Measurements from ENCODE around the gene ERI3.

Gene ERI3

DNA sequence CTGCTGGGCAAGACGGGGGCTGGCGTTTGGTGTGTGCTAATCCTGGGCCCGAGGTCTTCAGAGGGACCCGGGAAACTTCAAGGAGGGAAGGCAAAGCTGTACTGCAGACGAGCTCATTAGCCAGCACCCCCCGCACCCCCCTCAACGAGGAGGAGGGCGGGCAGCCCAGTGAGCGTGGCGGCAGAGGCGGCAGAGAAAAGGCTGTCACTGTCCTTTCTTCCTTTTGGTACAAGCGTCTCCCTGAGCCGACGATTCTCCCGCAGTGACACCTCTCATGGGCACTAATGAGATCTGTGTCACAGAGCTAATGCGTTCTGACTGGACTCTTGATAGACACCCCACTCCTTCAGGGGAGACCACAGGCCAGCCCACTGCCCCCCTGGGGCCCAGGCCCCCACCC, 112.3 kb downstream of the ERI3 start:
- no peaks in the 10 kb centered on the region for H3K36me3 Mint-ChIP-seq (ENCODE audit: low read depth)
- peaks cover 4% of the 10 kb centered on the region for H3K4me1 Mint-ChIP-seq (ENCODE audit: low read depth)
- no peaks in the 10 kb centered on the region for H3K9me3 Mint-ChIP-seq
- no peak overlapping the region for H3K4me3 Mint-ChIP-seq
- no peaks in the 10 kb centered on the region for H3K27me3 Mint-ChIP-seq (ENCODE audit: low read depth)
- H3K27ac Mint-ChIP-seq: no peak overlapping the region
- no peak for DNase-seq (ENCODE audit: low spot score)

GRCh38 chr1:44240802-44241671, 114.0 kb downstream of the ERI3 start:
- Mint-ChIP-seq H3K9me3 (no peaks in the 10 kb centered on the region), H3K4me3 (no peak overlapping the region), H3K36me3 (ENCODE audit: low read depth) (no peaks in the 10 kb centered on the region), H3K4me1 (ENCODE audit: low read depth) (peaks cover 4% of the 10 kb centered on the region), H3K27me3 (ENCODE audit: low read depth) (no peaks in the 10 kb centered on the region), H3K27ac (no peak overlapping the region)
- no peak for DNase-seq (ENCODE audit: low spot score)

DNA sequence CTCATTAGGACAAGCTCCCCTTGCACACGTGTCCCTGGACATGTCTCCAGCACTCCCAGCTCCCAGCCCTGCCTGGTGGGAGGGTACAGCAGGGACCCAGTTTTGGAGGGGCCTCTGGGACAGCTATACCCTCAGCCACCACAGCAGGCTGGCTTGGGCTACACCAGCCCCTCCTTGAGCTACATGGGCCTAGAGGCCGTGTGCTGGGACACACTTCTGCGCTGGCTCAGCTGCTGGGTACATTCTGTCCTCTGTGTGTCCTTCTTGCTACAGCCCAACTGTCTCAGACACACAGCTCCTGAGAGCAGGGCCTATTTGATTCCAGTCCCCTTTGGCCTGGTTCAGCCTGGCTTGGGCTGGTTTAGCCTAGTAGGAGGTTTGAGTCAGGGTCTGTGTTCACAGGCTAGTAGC, 115.1 kb downstream of the ERI3 start:
- no peak overlapping the region for H3K4me3 Mint-ChIP-seq
- H3K27me3 Mint-ChIP-seq (ENCODE audit: low read depth): no peaks in the 10 kb centered on the region
- peaks cover 4% of the 10 kb centered on the region for H3K4me1 Mint-ChIP-seq (ENCODE audit: low read depth)
- no peaks in the 10 kb centered on the region for H3K36me3 Mint-ChIP-seq (ENCODE audit: low read depth)
- no peaks in the 10 kb centered on the region for H3K9me3 Mint-ChIP-seq
- no peak overlapping the region for H3K27ac Mint-ChIP-seq
- DNase-seq (ENCODE audit: low spot score): no peak

DNA sequence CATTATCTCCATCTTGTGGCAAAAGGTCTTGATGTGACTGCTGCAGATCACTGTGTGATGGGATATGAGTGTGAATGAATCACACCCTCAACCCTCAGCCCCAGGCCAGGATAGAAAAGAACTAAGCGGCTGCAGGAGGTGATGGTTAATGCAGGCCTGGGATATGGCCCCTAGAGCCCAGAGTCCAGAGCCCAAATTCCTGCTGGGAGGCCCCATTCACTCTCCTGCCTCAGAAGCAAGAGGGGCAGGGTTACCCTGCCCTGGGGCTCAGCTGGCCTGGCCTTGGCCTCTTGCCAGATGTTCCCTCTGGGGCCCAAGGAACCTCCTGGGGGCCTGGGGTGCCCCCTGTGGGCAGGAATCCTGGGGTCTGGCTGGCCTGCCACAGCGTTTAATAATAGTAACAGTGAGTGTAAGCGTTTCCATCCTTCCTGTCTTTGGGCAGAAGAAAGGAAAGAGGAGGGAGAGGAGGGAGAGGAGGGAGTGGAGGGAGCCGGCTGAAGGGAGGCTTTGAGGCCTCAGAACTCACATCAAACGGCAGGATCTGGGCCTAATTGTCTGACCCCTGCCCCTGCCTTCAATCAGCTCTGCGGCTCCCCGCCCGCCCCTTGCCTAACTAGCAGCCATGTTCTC, 115.6 kb downstream of the ERI3 start:
- DNase-seq (ENCODE audit: low spot score): no peak
- Mint-ChIP-seq H3K27me3 (ENCODE audit: low read depth) (no peaks in the 10 kb centered on the region), H3K36me3 (ENCODE audit: low read depth) (no peaks in the 10 kb centered on the region), H3K4me3 (no peak overlapping the region), H3K9me3 (no peaks in the 10 kb centered on the region), H3K27ac (no peak overlapping the region), H3K4me1 (ENCODE audit: low read depth) (peaks cover 4% of the 10 kb centered on the region)

DNA sequence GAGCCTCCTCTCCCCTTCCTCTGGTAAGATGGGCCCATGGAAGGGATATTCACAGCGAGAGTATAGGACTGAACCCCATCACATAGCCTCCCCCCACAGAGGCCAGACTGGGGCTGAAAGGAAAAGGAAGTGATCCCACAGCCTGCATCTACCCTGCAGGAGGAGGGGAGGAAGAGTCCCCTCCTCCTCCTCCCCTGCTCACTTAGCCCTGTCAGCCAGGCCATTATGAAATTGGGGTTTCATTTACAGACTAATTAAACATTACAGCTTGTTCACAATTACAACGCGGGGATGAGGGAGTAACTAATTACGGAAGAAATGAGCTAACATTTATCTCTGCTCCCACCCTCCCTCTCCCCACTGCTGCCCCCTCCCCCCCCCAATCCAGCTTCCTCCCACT, 116.4 kb downstream of the ERI3 start:
- no peak for DNase-seq (ENCODE audit: low spot score)
- H3K27me3 Mint-ChIP-seq (ENCODE audit: low read depth): no peaks in the 10 kb centered on the region
- H3K4me1 Mint-ChIP-seq (ENCODE audit: low read depth): peaks cover 4% of the 10 kb centered on the region
- no peaks in the 10 kb centered on the region for H3K9me3 Mint-ChIP-seq
- H3K27ac Mint-ChIP-seq: no peak overlapping the region
- no peak overlapping the region for H3K4me3 Mint-ChIP-seq
- H3K36me3 Mint-ChIP-seq (ENCODE audit: low read depth): no peaks in the 10 kb centered on the region

GRCh38 chr1:44237721-44238457, 117.2 kb downstream of the ERI3 start:
- H3K27ac Mint-ChIP-seq: no peak overlapping the region
- no peak overlapping the region for H3K4me3 Mint-ChIP-seq
- no peaks in the 10 kb centered on the region for H3K9me3 Mint-ChIP-seq
- H3K4me1 Mint-ChIP-seq (ENCODE audit: low read depth): peaks cover 4% of the 10 kb centered on the region
- H3K36me3 Mint-ChIP-seq (ENCODE audit: low read depth): no peaks in the 10 kb centered on the region
- peak; percentile 32 for DNase-seq (ENCODE audit: low spot score)
- H3K27me3 Mint-ChIP-seq (ENCODE audit: low read depth): no peaks in the 10 kb centered on the region

DNA sequence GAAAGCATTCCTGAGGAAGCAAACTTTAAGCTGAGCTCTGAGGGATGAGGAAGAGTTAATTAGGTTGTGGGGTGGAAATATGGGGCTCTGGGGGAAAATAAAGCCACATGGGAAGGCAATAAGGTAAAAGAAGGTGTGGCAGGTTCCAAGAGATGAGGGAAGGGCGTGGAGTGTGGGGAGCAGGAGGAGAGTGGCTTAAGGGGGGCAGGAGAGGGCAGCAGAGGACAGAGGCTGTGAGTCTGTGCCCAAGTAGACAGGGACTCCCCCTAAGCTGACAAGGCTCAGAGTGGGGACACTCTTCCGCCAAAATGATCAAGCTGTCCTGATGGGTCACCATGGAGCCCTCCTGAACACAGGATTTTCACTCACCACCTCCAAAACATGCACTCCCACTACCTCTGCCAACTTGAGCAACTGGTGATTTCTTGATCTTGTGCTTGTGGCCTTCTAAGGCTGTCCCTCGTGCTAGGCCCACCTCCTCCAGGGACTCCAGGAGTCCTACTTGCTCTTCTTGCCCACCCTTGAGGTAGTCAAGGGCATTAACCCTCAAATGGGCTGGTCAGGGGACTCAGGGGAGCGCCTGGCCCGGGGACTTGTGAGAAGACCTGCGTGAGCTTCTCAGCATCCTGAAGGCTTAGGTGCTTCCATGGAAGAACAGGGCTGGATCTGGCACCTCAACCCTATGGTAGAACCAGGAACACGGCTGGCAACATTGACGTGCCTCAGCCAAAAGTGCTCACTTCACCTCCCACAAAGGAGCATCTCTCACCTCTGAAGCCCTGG, 118.4 kb downstream of the ERI3 start:
- Mint-ChIP-seq H3K4me1 (ENCODE audit: low read depth) (peaks cover 4% of the 10 kb centered on the region), H3K9me3 (no peaks in the 10 kb centered on the region), H3K27ac (no peak overlapping the region), H3K36me3 (ENCODE audit: low read depth) (no peaks in the 10 kb centered on the region), H3K4me3 (no peak overlapping the region), H3K27me3 (ENCODE audit: low read depth) (no peaks in the 10 kb centered on the region)
- no peak for DNase-seq (ENCODE audit: low spot score)

GRCh38 chr1:44235808-44236207, 119.2 kb downstream of the ERI3 start:
- no peaks in the 10 kb centered on the region for H3K27me3 Mint-ChIP-seq (ENCODE audit: low read depth)
- H3K9me3 Mint-ChIP-seq: no peaks in the 10 kb centered on the region
- H3K4me1 Mint-ChIP-seq (ENCODE audit: low read depth): peaks cover 4% of the 10 kb centered on the region
- no peaks in the 10 kb centered on the region for H3K36me3 Mint-ChIP-seq (ENCODE audit: low read depth)
- DNase-seq (ENCODE audit: low spot score): no peak
- no peak overlapping the region for H3K27ac Mint-ChIP-seq
- H3K4me3 Mint-ChIP-seq: no peak overlapping the region

- Mint-ChIP-seq H3K27me3 (ENCODE audit: low read depth) (no peaks in the 10 kb centered on the region), H3K4me1 (ENCODE audit: low read depth) (peaks cover 4% of the 10 kb centered on the region), H3K36me3 (ENCODE audit: low read depth) (no peaks in the 10 kb centered on the region), H3K9me3 (no peaks in the 10 kb centered on the region), H3K27ac (no peak overlapping the region), H3K4me3 (no peak overlapping the region)
- no peak for DNase-seq (ENCODE audit: low spot score)
Measured at GRCh38 chr1:44233593-44233992, 121.5 kb downstream of the ERI3 start.

DNA sequence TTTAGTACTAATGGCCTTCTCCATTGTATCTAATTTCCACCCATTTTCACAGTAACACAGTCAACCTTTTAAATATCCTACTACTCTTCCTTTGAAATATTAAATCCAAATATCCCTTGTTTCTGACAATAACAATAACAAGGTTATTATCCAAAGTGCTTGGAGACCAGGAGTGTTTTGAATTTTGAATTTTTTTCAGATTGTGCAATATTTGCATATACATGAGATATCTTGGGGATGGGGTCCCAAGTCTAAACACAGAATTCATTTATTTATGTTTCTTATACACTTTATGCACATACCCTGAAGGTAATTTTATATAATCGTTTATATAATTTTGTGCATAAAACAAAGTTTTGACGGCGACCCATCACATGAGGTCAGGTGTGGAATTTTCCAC, 124.3 kb downstream of the ERI3 start:
- Mint-ChIP-seq H3K9me3 (no peaks in the 10 kb centered on the region), H3K27me3 (ENCODE audit: low read depth) (no peaks in the 10 kb centered on the region), H3K27ac (no peak overlapping the region), H3K4me1 (ENCODE audit: low read depth) (no peaks in the 10 kb centered on the region), H3K36me3 (ENCODE audit: low read depth) (no peaks in the 10 kb centered on the region), H3K4me3 (no peak overlapping the region)
- DNase-seq (ENCODE audit: low spot score): no peak

- no peaks in the 10 kb centered on the region for H3K27me3 Mint-ChIP-seq (ENCODE audit: low read depth)
- no peaks in the 10 kb centered on the region for H3K9me3 Mint-ChIP-seq
- H3K36me3 Mint-ChIP-seq (ENCODE audit: low read depth): no peaks in the 10 kb centered on the region
Measured at GRCh38 chr1:44229435-44230167, 125.5 kb downstream of the ERI3 start.

GRCh38 chr1:44228218-44228617, 126.8 kb downstream of the ERI3 start:
- Mint-ChIP-seq H3K4me3 (no peak overlapping the region), H3K27ac (no peak overlapping the region), H3K4me1 (ENCODE audit: low read depth) (no peaks in the 10 kb centered on the region), H3K36me3 (ENCODE audit: low read depth) (no peaks in the 10 kb centered on the region), H3K9me3 (no peaks in the 10 kb centered on the region), H3K27me3 (ENCODE audit: low read depth) (no peaks in the 10 kb centered on the region)
- DNase-seq (ENCODE audit: low spot score): no peak

More at GRCh38 chr1:44229435-44230167, 125.5 kb downstream of the ERI3 start:
- no peak overlapping the region for H3K27ac Mint-ChIP-seq
- DNase-seq (ENCODE audit: low spot score): no peak
- no peaks in the 10 kb centered on the region for H3K4me1 Mint-ChIP-seq (ENCODE audit: low read depth)
- no peak overlapping the region for H3K4me3 Mint-ChIP-seq

GRCh38 chr1:44227211-44227610, 127.8 kb downstream of the ERI3 start:
- DNase-seq (ENCODE audit: low spot score): no peak
- Mint-ChIP-seq H3K27me3 (ENCODE audit: low read depth) (no peaks in the 10 kb centered on the region), H3K9me3 (no peaks in the 10 kb centered on the region), H3K4me1 (ENCODE audit: low read depth) (no peaks in the 10 kb centered on the region), H3K4me3 (no peak overlapping the region), H3K36me3 (ENCODE audit: low read depth) (no peaks in the 10 kb centered on the region), H3K27ac (no peak overlapping the region)

Measured in T-helper 2 cell treated with Interferon-gamma antibody and Interleukin-4, amounts not matched to agents 5 μg/mL and 100 μg/mL, for 36 hours (primary cell).